NCI-H2196 treated with DMSO at 0.1 percent for 48 hours (cell line): Measurements from ENCODE around the gene ZCCHC24.
"Not testable (repeated sequence)": the region's sequence is repeated elsewhere in the genome, so short reads cannot be mapped to it uniquely, and the experiment has no call there.

ENCODE experiments used
- DNase-seq: peaks from one replicate; lab custom pipeline; 2025; ENCODE audit not compliant: unreplicated experiment; lab: John Stamatoyannopoulos, UW

ZCCHC24 gene

DNA sequence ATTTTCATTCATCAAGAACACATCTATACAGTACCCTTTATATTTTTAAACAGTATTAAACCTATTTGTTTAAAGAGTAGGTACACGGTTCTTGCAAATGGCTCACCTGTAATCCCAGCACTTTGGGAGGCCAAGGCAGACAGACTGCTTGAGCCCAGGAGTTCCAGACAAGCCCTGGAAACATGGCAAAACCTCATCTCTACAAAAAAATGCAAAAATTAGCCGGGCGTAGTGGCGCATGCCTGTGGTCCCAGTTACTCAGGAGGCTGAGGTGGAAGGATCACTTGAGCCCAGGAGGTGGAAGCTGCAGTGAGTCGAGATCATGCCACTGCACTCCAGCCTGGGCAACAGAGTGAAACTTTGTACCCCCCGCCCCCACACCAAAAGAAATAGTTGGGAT is 1.8 kb upstream of the ZCCHC24 start:
- not testable (repeated sequence) for DNase-seq

DNA sequence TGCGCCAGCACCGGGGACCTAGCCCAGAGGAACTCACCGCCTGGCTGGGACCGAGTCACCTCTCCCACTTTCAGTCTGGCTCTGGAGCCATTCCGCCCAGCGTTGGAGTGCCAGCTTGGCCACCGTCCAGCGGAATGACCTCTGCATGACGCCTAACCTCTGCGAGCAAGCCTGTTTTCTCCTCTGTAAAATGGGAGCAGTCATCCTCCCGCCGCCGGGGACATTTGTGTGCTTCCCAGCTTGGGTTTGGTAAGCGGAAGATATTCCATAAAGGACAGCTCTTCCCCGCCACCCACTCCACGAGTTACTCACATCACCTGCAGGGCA is 1.3 kb upstream of the ZCCHC24 start:
- no peak for DNase-seq

DNA sequence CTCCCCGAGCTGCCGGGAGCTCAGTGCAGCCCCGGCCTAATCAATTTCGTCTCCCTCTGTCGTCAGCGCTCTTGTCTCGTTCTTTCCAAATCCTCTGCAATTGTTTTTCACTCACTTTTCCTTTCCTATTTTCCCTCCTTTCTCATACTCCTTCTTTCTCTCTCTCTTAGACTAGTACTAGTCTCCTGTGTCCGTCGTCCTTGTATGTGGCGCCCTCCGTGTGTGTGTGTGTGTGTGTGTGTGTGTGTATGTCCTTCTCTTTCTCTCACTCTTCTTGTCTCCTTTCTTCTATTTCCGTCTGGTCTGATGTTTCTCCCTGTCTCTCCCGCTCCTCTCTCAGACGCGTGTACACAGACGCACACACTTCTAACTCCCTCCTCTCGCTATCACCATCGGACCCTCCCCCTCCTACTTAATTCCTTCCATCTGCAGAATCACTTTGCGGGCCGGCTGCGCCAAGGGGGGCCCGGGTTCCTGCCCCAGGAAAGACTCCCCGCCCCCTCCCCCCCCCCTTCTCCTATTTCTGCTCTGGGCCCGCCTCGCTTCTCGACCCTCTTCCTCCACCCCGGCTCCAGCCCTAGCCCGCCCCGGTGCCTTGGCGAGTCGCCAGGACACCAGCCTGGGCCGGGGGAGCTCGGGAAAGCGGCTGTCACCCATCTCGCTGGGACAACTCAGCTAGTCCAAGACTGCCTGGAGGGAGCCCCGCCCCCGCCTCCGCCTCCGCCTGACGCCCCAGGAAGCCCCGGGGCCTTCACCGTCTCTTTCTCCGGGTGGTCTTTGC is 743 bp upstream of the ZCCHC24 start:
- DNase-seq: no peak

DNA sequence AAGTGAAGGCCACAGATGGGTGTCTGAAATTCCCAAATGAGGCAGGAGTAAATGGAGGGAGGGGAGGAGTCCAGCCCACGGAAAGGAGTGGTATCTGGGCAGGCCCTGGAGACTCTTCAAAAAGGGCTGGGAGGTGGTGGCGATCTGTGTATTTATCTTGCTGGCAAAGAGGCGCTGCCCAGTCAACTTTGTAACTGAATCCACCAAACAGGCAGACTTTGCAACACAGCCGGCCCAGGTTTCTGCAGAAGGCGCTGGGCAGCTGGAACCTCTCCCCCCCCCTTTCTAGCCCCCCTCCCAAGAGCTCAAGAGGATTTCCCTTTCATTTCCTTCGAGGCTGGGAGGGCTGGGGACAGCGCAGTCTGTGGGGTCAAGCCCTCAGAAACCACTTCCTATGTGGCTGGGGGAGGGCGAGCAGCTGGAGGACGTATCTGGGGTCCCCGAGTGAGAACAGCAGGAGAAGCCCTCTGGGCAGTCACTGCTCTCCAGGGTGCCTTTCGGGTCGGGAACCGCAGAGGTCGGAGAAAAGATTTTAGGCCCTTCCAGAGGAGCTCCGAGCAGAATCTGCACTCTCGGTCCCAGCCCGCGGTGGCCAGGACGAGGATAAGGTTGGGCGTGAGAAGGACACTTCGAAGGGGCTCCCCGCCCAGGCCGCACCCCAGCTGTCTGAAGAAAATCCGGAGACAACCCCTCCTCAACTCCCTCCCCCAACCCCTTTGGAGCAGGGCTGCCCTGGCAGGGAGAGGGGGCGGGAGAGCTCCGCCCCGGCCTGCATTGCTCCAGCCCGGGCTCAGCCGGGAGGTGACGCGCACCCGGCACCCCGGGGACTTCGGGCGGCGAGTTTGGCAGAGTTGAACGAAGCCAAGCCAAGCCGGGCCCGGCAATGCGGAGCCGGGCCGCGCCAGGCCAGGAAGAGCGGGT is 965 bp downstream of the ZCCHC24 start:
- DNase-seq: peak; percentile 52

DNA sequence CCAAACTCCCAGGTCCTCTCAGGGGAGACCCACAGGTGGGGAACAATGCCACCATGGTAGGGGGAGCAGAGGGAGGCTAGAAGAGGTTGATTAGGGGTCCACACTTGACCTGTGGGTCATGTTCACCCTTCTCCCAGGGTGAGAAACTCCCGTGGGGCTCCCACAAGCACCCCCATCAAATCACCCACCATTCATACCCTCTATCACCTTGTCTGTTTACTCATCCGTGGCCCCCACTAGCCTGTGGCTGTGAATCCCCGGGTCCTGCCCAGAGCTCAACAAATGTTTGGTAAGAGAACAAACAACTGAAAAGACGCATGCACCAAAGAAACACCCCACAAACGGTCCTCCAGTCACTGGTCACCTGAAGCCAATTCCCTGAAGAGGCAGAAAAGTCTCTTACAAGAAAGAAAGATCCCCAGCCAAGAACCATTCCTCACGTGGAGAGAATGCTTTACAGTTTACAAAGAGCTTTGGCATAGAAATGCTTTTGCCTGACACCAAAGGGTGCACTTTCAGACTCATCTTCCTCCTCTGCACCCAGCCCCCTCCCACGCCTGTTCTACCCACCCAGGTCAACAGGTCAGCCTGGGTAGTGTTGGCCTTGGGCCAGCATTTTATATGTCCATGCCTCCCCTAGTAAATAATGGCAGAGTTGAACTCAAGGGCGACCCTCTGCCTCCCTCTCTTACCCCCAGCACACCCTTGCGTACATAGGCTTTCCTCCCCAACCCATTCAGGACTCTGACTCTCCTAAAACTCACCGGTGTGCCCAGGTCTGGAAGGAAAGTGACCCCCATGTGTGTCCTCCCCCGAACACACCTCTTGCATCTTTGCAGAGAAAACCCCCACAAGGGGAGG is 1.9 kb downstream of the ZCCHC24 start:
- no peak for DNase-seq

DNA sequence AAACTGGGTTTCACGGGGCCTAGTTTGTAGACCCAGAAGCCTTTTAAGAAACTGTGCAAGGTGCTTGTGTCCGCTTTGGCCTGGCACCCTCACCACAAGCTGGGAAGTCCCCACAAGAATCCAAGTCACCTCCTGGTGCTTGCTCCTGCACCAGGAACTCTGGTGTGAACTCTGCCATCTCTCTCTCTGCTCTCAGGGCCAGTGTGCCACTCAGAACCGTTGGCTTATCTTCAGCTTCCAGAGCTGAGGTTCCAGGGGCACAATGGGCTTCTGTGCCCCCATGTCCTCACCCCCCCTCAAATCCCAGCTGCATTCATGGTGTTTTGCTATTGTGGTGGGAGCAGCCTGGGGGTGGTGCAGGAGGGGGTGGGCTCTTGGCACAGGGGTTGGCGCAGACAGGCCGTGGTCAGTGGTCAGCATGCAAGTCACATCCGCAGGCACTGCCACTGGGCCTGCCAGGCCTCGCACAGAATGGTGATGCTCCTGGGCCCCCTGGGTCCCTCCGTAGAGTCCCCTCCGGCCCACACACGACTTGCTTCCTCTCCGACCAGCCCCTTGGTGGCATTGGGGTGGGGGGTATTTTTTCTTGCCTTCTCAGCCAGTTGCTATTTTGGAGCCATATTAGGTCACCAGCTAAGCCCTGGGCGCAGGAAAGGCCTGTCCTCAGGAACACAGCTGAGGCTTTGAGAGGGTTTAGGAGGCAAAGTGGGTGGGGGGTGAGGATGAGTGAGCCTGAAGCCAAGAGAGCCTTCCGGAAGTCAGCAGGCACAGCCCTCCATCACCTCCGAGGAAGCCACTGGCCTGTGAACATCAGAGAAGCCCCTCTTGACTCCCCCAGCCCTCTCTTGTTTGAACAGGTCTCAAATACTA is 3.0 kb downstream of the ZCCHC24 start:
- no peak for DNase-seq

DNA sequence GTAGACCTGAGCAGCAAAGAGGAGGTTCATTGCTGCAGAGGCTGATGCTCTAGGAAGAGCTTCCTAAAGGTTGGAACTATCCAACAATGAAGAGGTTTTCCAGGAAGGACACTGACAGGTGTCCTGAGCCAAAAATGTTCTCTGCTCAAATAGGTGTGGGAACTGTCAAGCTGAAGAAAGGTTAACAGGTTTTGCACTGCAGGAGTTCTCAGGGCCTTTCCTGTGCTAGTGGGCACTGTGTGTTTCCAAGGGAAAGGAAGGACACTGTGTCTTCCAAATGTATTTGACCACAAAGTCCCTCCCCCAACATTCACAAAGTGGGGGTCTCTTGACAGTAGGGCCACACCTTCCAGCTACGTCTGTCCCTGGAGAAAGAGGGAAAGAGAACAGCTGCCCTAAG is 4.0 kb downstream of the ZCCHC24 start:
- no peak for DNase-seq

DNA sequence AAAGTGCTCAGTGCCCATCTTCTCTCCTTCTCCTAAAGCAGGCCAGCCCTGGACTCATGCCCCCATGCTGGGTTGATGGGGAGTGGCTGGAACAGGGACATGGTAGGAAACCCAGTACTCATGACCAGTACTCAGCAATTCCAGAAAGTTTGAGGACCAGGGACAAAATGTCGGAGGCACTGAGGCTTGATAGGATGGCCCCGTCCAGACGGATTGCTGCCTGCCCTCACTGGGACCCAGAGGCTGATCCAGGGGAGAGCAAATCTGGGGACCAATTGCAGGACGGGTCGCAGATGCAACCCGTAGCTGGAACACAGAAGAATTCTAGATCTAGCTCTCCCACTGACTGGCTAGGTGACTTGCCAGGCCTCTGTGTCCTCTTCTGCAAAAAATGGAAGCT is 5.1 kb downstream of the ZCCHC24 start:
- DNase-seq: no peak

DNA sequence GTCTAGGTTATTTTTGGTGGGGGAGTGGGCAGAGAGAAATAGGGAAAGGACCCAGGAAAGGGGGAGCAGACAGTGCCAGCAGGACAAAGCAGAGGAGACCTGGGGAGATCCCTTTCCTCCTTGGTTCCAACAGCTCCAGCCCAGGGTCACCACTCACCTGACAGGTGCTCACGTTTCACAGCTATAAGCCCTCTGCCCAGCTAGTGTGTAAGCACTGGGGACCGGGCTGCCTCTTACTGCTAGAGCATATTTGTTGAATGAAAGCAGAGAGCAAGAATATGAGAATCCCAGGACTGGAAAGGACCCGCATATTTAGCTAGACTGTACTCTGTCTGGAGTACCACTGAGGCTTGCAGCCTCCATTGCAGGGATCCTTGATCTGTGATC is 6.7 kb downstream of the ZCCHC24 start:
- DNase-seq: no peak

DNA sequence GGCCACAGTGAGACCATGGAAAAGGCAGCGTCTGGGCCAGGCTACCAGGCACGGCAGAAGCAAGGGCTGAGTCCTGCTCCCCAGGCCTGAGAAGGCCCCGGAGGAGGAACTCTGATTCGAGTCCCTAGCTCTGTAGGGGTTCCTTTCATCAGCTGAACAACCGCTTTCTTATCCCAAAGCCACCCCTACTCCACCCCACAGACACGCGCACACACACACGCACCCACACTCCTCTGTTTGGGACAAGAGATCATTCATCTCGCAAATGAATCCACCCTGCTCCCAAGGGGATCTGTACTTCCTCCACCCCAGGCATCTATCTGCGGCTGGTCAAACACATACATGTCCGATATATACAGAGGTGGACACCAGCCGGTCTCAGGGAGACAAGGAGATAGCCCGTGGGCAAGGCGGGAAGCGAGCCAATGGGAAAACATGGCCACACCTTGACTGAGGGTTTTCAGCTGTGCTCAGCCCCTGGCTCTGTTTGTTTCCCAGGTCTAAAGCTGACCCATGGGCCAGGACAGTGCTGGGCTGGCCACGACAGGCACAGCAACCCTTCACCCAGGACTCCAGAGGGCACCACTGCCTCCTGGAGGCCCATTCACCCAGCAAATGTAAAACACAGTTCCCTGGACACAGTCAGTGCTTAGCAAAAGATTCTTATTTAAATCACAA is 7.3 kb downstream of the ZCCHC24 start:
- DNase-seq: no peak

DNA sequence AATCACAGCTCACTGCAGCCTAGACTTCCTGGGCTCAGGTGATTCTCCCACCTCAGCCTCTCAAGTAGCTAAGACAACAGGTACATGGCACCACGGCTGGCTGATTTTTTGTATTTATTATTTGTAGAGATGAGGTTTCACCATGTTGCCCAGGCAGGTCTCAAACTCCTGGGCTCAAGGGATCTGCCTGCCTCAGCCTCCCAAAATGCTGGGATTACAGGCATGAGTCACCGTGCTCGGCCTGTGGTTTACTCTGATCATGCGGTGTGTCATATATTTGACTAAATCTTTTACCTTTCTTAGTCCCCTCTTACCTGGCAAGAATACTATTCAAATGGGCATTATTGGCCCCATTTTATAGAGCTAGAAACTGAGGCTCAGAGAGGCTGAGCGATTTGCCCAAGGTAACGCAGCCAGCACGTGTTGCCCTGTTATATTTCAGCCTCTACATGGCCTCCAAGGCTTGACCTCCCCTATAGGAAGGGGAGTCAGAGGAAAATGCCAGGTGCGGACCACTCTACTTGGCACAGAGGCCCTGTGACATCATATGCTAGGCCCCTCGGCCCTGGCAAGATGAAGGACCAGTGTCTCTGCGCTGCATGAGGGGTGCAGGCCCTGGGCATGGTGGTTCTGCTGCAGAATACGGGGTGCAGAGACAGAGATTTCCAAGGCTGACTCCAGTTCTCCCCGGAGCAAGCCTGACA is 8.2 kb downstream of the ZCCHC24 start:
- DNase-seq: no peak

DNA sequence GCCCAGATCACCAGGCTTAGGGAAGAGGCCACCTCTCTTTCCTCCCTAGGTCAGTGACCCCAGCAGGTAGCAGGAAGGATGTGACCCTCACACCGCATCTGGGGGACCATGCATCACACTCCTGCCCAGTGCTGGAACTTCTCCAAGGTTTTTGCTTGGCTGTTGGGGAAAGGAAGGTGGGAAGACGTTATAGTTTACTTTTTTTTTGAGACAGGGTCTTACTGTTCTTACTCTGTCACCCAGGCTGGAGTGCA is 8.6 kb downstream of the ZCCHC24 start:
- DNase-seq: no peak

DNA sequence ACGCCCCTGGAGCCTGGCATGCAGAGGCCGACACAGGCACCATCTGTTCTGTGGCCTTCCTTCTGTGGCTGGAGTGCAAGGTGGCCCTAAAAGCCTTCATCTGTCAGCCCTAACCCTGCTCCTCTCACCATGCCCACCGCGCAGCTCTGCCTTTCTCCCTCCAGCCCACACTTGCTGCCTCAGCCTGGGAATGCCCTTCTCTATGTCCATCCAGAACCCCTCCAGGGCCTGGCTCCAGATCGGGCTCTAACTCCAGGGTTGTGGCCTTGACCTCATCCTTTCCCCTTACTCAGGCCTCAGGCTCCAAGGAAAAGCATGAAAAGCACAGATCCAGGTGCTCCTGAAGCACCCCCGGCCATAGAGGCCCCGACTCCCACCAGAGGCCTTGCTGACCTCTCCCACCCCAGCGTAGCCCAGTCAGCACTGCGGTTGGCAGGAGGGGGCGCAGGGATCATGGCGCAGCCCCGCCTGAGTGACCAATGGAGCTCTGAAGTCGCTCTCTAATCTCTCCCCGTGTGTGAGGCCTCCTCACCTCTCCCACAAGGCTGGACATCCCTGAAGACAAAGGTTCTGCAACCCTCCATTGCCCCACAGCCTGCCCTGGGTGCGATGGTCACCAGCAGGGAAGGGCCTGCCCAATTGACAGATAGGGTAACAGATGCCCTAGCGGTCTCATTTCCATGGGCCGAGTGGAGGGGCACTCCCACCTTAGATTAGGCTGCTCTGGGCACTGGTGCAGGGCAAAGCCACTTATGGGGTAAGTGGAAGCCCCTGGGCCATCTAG is 9.2 kb downstream of the ZCCHC24 start:
- no peak for DNase-seq

DNA sequence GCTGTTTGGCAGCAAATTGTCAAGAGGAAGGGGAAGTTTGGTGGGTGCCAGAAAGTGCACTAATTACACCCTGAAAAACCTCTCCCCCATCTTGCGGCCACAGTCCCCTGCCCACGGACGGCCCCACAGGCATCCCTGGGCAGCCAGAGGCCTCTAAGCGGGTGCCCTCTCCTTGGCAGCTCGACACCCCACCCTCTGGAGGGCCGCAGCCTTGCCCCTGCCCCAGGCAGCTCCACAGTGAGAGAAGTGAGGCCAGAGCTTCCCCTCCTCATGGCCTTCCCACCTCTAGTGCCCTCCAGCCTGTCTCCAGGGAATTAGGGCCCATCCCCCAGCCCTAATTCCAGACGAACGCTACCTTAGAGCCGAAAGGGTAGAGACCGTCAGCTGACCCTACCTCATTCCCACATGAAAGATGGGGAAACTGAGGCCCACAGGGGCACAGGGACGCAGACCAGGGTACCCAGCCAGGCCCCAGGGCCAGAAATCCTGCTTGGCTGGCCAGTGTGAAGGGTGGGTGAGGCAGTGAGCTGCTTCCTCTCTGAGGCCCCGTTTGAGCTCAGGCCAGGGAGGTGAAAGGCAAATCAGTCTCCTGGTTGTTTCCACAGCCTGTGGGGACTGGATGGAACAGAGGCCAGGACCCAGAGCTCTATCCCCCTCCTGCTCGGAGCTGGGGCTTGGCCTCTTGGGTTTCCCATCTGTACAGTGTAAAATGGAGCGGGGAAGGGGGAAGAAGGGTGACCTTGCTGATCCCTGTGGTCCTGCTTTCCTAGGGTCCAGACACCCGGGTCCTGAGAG is 10.0 kb downstream of the ZCCHC24 start:
- no peak for DNase-seq

DNA sequence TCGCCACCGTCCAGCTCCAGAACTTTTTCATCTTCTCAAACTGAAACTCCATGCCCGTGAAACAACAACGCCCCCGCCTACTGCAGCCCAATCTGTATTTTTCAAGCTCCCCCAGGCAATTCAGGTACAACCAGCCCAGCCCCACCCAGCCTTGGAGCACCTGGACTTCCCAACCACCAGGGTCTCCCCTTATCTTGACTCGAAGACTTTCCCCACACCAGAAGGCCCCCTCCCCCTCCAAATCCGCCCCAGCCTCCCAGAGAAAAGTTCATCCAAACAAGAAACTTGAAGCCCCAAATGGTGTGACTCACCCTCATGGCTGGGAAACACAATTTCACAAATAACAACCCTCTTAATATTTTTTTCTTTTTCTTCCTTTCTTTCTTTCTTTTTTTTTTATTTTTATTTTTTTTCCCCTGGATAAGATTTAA is 10.6 kb downstream of the ZCCHC24 start:
- no peak for DNase-seq

DNA sequence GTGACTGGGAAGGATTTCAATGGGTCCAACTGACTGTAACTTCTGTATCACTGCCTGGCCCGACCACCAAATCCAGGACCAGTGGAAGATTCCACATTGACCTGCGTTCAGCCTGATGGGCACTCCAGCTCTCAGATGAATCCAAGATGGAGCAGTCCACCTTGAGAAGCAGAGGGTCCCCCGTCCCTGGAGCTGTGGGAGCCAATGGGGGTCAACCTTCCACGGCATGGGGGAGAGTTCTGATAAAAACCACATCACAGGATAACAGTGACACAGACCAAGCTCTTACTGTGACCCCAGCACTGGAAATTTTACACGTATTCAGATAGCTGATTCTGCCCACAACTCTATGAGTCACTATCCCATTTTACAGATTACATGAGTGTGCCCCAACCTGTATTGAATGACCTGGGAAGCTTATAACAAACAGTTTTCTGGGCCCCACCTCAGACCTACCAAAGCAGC is 11.2 kb downstream of the ZCCHC24 start:
- DNase-seq: no peak

DNA sequence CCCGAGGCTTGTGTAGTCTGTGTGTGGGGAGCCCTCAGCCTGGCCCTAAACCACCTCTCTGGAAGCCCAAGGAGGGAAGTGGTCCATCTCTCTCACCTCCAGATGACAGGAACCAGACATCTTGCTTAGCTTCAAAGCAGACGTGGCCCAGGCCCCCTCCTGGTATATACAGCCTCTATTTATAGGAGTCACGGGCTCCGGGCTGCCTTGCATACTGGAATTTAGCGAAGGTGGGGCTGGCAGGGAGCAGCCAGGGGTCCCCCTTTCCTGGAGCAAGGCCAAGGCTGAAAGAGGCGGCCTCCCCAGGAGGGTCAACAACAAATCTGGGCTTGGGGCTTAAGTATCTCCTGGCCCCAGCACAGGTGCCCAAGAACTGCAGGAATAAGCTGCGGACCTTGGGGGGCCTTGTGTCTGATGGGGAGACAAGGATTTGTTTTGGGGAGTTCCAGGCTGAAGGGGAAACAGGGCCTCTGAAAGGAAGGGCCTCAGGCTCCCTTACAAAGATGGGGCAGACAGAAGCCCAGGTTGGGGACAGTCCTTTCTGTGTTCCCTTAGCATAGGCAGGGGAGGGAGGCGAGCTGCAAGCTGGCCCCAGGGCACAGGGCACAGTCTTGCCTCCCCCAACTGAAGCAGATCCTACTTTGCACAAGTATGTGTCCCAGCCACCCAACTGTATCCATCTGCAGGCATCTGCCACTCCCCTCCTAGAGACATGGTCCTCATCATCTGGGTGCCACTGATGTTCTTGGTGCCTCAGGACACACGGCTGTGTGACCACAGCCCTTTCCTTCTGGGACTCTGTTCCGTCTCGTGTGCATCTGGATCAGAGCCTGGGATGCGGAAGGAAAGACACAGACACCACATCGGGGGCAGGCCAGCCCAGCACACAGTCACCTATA is 11.9 kb downstream of the ZCCHC24 start:
- DNase-seq: no peak
